Suprapubic skin (tissue), 4 donors: ENCODE measurements around the gene AKAP17A.

Experiments used
- CTCF ChIP-seq, 2 donors: fragments of 200-600 bp in 1 of 2; fragments of 450-650 bp in 1 of 2; sonication (generic) in 1 of 2; IDR thresholded peaks; one replicate each; pipeline ENCODE4 v1.5.1; 2016 to 2019; ENCODE audit warnings: antibody characterized with exemption in 2 of 2, mild to moderate bottlenecking in 1 of 2, moderate library complexity in 1 of 2
- POLR2A ChIP-seq, 2 donors: fragments of 450-650 bp; IDR thresholded peaks; one replicate each; pipeline ENCODE4 v1.6.1; 2017; ENCODE audit warnings: antibody characterized with exemption in 2 of 2, mild to moderate bottlenecking in 2 of 2, moderate library complexity in 2 of 2
- POLR2AphosphoS5 ChIP-seq, 3 donors: sonication (generic); formaldehyde crosslinking; IDR thresholded peaks; one replicate each; pipeline ENCODE4 v1.6.1; 2017; ENCODE audit warnings: antibody characterized with exemption in 3 of 3

DNA sequence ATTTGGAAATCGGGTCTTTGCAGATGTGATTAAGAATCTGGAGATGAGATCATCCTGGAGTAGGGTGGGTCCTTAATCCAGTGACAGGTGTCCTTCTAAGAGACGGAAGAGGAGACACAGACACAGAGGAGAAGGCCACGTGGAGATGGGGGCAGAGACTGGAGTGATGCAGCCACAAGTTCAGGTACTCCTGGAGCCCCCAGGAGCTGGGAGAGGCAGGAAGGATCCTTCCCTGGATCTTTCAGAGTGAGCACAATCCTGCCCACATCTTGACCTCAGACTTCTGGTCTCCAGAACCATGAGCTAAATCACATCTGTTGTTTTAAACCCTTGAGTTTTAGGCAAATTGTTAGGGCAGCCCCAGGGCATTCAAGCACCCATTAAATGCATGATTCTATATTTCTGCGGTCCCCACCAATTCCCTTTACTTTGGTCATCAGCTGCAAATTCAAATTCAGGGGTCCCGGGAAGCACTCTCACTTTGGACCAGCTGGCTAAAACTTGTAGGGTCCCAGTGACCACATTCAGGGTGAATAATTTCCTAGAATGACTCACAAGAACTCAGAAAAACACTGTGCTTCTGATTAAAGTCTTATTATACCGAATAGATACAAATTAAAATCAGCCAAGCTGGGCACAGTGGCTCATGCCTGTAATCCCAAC lies 12.8 kb upstream of the AKAP17A start:
- TF ChIP-seq CTCF (IDR thresholded peaks at IDR 0.05) (no peak), POLR2A (IDR thresholded peaks at IDR 0.05) (no peak), POLR2AphosphoS5 (IDR thresholded peaks at IDR 0.05) (no peak)
